GM12874 (cell line): Measurements from ENCODE around the gene PPFIA2.

Source experiments
- TF ChIP-seq, protein P1 (sequence below): IDR thresholded peaks from 2 replicates; pipeline ENCODE4 v1.5.1; 2011; ENCODE audit warnings: low read depth, mild to moderate bottlenecking, control low read depth, low read length, moderate library complexity; ENCODE audit not compliant: insufficient read depth

PPFIA2 gene

DNA sequence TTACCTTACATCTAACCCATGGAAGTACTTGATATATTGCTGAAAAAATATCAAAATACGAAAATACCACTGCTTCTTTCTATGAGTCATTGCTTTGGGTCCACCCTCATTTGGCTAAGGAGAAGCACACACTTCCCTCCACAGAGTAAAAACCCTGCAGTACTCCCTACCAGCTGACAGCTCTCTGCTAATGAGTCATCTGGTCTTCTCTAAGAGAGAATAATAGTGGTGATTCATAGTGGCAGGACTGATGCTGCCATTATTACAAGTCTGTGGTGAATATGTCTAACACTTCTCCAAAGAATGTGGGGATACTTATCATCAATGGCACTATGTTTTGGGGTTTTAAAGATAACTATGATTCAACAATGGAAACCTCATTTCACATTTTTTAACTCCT is 90.7 kb downstream of the PPFIA2 start:
- TF ChIP-seq, protein P1, sequence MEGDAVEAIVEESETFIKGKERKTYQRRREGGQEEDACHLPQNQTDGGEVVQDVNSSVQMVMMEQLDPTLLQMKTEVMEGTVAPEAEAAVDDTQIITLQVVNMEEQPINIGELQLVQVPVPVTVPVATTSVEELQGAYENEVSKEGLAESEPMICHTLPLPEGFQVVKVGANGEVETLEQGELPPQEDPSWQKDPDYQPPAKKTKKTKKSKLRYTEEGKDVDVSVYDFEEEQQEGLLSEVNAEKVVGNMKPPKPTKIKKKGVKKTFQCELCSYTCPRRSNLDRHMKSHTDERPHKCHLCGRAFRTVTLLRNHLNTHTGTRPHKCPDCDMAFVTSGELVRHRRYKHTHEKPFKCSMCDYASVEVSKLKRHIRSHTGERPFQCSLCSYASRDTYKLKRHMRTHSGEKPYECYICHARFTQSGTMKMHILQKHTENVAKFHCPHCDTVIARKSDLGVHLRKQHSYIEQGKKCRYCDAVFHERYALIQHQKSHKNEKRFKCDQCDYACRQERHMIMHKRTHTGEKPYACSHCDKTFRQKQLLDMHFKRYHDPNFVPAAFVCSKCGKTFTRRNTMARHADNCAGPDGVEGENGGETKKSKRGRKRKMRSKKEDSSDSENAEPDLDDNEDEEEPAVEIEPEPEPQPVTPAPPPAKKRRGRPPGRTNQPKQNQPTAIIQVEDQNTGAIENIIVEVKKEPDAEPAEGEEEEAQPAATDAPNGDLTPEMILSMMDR, result no peak

DNA sequence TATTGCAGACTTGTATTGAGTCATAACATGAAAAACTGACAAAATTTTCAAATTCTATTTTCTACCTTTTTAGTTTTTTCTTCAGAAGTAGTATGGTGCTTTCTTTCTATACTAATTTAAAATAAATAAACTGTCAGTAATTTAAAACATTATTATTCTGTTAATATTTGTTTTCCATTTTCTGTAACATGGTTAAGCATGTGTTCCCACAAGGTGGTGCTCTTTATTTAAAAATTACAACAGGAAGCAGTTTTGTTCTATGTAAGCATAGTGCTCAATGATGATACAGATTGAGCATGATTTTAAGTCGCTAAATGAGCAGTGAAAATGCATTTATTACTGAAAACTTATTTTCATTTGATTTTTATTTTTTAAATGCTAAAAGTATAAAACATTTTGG is 114.6 kb downstream of the PPFIA2 start:
- TF ChIP-seq, protein P1, result no peak

DNA sequence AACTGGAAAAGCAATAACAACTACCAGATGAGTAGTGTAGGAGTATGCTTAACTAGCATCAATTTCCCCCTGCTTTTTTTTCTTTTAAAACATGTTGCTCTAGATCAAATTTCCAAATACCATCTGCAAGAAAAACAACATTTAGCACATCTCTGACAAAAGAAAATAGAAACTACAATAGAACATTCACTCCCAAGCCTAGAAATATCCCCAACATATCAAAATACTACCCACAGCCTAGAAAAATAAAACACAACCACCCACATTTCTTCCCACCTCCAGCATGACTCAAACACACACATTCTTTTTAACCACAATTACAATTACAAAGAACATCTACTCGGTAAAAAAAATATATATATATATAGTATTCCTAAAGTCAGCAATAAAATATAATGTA is 120.0 kb downstream of the PPFIA2 start:
- TF ChIP-seq, protein P1, result no peak

DNA sequence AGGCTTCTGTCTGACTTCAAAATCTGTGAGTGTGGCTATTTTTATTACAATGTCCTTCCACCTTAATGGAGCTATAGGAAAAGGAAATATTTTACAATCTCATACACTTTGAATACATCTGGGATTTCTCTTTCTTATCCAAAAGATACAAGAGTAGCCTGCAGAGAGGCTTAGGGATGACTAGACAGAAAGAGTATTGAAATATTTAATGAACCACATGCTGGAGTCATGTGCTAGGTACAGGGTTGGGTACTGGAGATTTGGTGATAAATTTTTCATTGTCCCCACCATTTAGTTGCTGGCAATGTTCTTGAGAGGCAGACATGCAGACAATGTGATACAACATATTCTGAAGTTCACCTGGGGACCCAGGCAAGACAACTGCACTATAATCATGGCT is 126.0 kb downstream of the PPFIA2 start:
- TF ChIP-seq, protein P1, result no peak

DNA sequence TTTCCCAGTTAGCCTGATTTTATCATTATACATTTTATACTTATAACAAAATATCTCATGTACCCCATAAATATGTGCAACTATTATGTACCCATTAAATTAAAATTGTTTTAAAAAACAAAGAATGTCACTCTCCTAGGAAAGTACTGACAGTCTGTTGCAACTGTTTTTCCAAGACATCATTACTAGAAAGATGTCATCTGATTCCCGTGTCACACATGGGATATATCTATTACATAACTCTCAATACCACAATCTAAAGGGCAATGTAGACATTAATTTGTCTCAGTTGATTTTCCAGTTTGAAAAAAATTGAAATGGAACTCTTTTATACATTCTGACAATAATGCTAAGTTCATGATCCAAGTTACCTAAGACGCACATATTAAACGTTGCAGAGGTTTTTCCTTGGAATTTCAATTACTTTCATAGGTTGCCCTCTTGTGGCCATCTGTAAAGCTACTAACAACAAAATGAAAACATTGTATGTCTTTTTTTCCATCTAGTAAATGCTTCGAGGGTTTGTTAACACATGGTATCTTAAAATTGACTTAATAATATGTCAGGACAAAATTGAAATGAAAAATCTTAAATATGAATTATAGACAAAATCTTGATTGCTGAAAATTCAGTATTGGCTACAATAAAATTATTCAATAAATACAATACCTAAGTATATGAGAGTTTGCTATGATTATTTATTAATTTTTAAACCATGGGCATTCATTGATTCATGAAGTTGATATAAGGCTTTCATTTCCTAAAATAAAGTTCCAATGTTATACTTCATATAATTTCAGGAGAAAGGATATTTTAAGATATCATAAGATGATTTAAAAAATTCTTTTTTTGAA is 131.6 kb downstream of the PPFIA2 start:
- TF ChIP-seq, protein P1, result peak; percentile 27; the same call in 1 of the 2 replicates

DNA sequence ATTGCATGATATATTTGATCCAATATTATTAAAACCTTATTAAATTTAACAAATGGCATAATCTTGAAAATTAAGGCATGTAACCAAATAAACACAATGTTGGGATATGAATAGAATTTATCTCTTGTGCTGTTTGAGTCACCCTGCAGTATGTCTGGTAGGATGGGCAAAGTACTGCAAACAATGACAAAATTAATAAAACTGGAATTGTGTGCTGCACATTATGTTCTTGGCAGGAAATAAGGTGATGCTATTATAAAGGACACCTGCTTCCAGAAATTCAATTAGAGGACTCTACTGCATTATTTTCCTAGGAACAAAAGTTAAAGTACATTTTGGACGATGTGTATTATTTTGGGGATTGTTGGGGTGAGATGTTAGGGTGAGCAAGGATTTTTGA is 132.7 kb downstream of the PPFIA2 start:
- TF ChIP-seq, protein P1, result no peak

DNA sequence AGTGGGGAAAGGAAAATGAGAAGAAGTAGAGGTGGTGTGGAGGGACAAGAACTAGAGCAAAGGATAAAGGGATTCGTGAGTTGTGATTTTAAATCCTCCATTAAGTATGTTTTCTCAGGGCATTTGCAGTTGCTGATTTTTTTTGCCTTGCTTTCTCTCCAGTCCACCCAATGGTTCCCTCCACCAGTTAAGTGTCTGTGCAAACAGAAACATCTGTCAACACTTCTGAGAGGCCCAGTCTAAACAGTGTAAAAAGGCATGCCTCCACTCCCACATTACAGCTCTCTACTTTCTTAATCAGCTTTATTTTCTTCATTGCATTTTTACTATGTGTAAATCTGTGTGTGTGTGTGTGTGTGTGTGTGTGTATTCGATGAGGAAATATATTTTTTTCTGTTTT is 141.2 kb downstream of the PPFIA2 start:
- TF ChIP-seq, protein P1, result no peak
